Colonic mucosa (tissue), 4 donors: ENCODE results near the gene CEP250. TPM values are rescaled to one million over a fixed set of nuclear protein-coding genes. Genes with fewer than 3 reads are reported as not detected.
"Not testable (repeated sequence)": the region's sequence is repeated elsewhere in the genome, so short reads cannot be mapped to it uniquely, and the experiment has no call there.

Source experiments
- DNase-seq: peaks from one replicate; pipeline ENCODE4 v3.0.0-alpha.2; 2020
- H3K27ac ChIP-seq: fragments of 200-600 bp; one replicate; pipeline ENCODE4 v1.8.0; 2021
- H3K27me3 ChIP-seq: fragments of 200-600 bp; one replicate; pipeline ENCODE4 v1.8.0; 2021
- H3K36me3 ChIP-seq: fragments of 200-600 bp; one replicate; pipeline ENCODE4 v1.8.0; 2021
- H3K4me1 ChIP-seq: fragments of 200-600 bp; one replicate; pipeline ENCODE4 v1.8.0; 2021; ENCODE audit warnings: mild to moderate bottlenecking
- H3K4me3 ChIP-seq: fragments of 200-600 bp; one replicate; pipeline ENCODE4 v1.8.0; 2021
- H3K9ac ChIP-seq, 2 donors: one replicate each; pipeline ENCODE4 v1.7.0; 2013; ENCODE audit warnings: control low read depth in 2 of 2, low read depth in 2 of 2, low read length in 2 of 2
- H3K9me3 ChIP-seq: fragments of 200-600 bp; one replicate; pipeline ENCODE4 v1.8.0; 2021
- CTCF ChIP-seq: fragments of 200-600 bp; IDR thresholded peaks from one replicate; pipeline ENCODE4 v1.8.0; 2022; ENCODE audit warnings: antibody characterized with exemption, mild to moderate bottlenecking
- intact Hi-C: fragments of 100-400 bp; cut with DNase I; formaldehyde crosslinking; loops from one replicate; pipeline ENCODE4 v1.14.1; 2022
- total RNA-seq, 2 donors: library from RNA; stranded (reverse); fragmentation: NEBNext Ultra II Directional in 1 of 2; extraction: Animal tissue kit (Norgen Biotek cat#: 25700) in 1 of 2; gene quantifications; one replicate each; pipeline ENCODE4 v1.2.1, GENCODE V29; 2021
- donor health status: healthy.
- donor health status: DM: no; HTN: no; CAD: no.
- donor health status: DM: no; HTN: no; CAD: no.

Gene CEP250
- total RNA-seq, 2 donors from 2014 or later: 30.7 to 41.5 TPM

DNA sequence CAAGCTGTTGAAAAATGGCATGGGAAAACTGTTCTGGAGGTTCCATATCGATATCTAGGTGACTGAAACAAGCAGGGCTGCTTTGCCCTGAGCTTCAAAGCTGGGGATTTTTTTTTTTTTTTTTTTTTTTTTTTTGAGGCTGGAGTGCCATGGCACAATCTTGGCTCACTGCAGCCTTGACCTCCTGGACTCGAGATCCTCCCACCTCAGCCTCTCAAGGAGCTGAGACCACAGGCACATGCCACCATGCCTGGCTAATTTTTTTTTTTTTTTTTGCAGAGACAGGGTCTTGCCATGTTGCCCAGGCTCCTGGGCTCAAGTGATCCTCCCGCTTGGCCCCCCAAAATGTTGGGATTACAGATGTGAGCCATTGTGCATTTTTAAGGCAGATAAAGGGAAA lies 97.5 kb downstream of the CEP250 start:
- no peak for DNase-seq
- intact Hi-C loops: no loop called here
- Histone ChIP-seq H3K9ac (no peak overlapping the region), H3K27me3 (no peaks in the 10 kb centered on the region), H3K27ac (no peak overlapping the region), H3K36me3 (peaks cover 9% of the 10 kb centered on the region), H3K4me1 (no peaks in the 10 kb centered on the region), H3K9me3 (no peaks in the 10 kb centered on the region), H3K4me3 (no peak overlapping the region)
- TF ChIP-seq CTCF: no peak

DNA sequence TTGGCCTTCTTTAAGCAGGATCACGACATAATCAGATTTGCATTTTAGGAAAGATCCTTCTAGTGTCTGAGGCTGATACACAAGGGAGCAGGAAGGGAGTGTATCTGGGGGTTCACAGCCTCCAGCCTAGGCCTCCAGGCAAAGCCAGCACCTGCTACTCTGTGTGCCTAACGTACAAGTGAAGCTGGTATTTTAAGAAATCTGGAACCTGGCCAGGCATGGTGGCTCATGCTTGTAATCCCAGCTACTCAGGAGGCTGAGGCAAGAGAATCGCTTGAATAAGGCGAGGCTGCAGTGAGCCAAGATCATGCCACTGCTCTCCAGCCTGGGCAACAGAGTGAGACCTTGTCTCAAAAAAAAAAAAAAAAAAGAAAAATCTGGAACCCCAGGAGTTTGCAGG lies 100.1 kb downstream of the CEP250 start:
- H3K9me3 ChIP-seq, DNase-seq, H3K27ac ChIP-seq, H3K36me3 ChIP-seq, H3K27me3 ChIP-seq, H3K4me3 ChIP-seq, H3K4me1 ChIP-seq, intact Hi-C loops, H3K9ac ChIP-seq: not testable (repeated sequence)

DNA sequence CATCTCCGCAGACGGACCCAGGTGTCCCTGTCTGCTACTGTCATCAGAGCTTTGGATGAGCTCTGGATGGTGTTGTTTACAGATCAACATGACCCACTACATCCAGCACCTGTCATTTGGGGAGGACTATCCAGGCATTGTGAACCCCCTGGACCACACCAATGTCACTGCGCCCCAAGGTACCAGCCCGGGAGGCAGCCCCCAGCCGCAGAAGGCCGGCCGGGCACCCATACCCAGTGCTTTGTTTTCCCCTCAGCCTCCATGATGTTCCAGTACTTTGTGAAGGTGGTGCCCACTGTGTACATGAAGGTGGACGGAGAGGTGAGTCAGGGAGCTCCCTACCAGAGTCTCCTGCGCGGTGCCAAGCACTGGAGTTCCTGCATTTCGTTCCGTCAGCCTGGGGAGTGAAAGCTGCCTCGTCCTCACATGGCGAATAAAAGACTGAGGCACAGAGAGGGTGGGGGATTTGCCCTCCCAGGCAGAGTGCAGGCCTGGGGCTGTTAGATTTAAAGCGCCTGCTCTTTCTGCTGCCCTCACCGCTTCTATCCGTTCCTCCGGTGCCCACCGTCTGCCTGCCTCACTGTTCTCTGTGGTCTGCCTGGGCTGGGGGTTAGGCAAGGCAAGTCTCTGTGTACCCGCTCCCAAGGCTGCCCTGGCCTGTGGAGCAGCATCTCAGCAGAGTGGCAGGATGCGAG lies 100.7 kb downstream of the CEP250 start:
- Histone ChIP-seq H3K4me3 (no peak overlapping the region), H3K36me3 (no peaks in the 10 kb centered on the region), H3K27me3 (no peaks in the 10 kb centered on the region), H3K9me3 (no peaks in the 10 kb centered on the region), H3K27ac (no peak overlapping the region), H3K4me1 (no peaks in the 10 kb centered on the region), H3K9ac (no peak overlapping the region)
- no peak for DNase-seq
- intact Hi-C loops: no loop called here
- no peak for TF ChIP-seq CTCF

- H3K9ac ChIP-seq: no peak overlapping the region
- H3K36me3 ChIP-seq: no peaks in the 10 kb centered on the region
- no peak for TF ChIP-seq CTCF
- H3K27me3 ChIP-seq: no peaks in the 10 kb centered on the region
- no peak overlapping the region for H3K4me3 ChIP-seq
- H3K27ac ChIP-seq: no peak overlapping the region
- no peaks in the 10 kb centered on the region for H3K4me1 ChIP-seq
- DNase-seq: no peak
- intact Hi-C loops: no loop called here
- no peaks in the 10 kb centered on the region for H3K9me3 ChIP-seq
Observed at GRCh38 chr20:35556871-35557270, 101.5 kb downstream of the CEP250 start.

- no peak overlapping the region for H3K27ac ChIP-seq
- H3K4me3 ChIP-seq: no peak overlapping the region
- TF ChIP-seq CTCF: no peak
- no peak for DNase-seq
- no peaks in the 10 kb centered on the region for H3K27me3 ChIP-seq
- no peaks in the 10 kb centered on the region for H3K36me3 ChIP-seq
- H3K9me3 ChIP-seq: no peaks in the 10 kb centered on the region
- intact Hi-C loops: no loop called here
- no peak overlapping the region for H3K9ac ChIP-seq
- no peaks in the 10 kb centered on the region for H3K4me1 ChIP-seq
Observed at GRCh38 chr20:35558451-35558850, 103.1 kb downstream of the CEP250 start.

DNA sequence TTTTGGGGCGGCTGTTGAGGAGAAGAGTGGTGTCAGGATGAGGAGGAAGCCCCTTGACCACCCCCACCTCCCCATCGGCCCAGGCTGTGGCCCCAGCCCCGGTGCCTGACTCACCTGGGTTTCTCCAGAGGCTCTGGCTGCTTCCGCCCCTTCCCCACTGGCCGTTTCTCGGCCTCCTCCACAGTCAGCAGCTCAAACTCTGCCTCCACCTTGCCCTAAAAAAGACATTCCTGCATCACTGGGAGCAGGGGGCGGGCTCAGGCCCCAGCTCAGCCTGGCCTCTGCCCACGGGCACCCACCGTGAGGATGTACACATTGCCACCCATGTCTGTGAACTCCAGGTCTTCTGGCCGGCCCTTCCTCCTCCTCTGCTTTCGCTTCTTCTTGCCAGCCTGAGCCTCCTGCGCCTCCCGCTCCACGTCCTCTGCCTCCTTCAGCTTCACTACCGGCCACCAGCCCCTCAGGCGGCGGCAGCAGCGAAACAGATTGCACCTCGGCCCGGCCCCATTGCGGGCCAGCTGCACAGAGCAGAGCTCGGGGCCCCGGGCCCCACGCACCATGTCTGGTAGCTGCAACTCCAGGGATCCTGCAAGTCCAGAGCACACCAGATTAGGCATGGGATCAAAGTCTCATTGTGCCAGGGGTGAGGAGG lies 103.8 kb downstream of the CEP250 start:
- intact Hi-C loops: no loop called here

More for the DNA sequence above, 103.8 kb downstream of the CEP250 start:
- Histone ChIP-seq H3K4me3 (no peak overlapping the region), H3K36me3 (no peaks in the 10 kb centered on the region), H3K9ac (no peak overlapping the region), H3K4me1 (no peaks in the 10 kb centered on the region), H3K27me3 (no peaks in the 10 kb centered on the region), H3K9me3 (no peaks in the 10 kb centered on the region), H3K27ac (no peak overlapping the region)
- no peak for TF ChIP-seq CTCF
- no peak for DNase-seq
